NOMO-1 (cell line): Measurements from ENCODE around the gene NFATC2.
A peak's percentile ranks its signal among the peaks of the same experiment; 100 is the strongest.

ENCODE experiments used
- DNase-seq, 2 experiments: peaks; one replicate each; lab custom pipeline; 2025; ENCODE audit not compliant: unreplicated experiment in 2 of 2; lab: John Stamatoyannopoulos, UW

Gene NFATC2

GRCh38 chr20:51400051-51400926 is 142.2 kb downstream of the NFATC2 start:
- DNase-seq, result peak in 1 of 2 experiments; percentile 6

- DNase-seq, result no peak
Measured at GRCh38 chr20:51399006-51399890, 143.3 kb downstream of the NFATC2 start.

- no peak for DNase-seq
Measured at GRCh38 chr20:51398552-51398951, 144.0 kb downstream of the NFATC2 start.

- no peak for DNase-seq
Measured at GRCh38 chr20:51398083-51398482, 144.4 kb downstream of the NFATC2 start.

GRCh38 chr20:51397137-51397536 is 145.4 kb downstream of the NFATC2 start:
- DNase-seq, result no peak

- no peak for DNase-seq
Measured at GRCh38 chr20:51396365-51396909, 146.1 kb downstream of the NFATC2 start.

- no peak for DNase-seq
Measured at GRCh38 chr20:51394706-51395105, 147.8 kb downstream of the NFATC2 start.

GRCh38 chr20:51393571-51393970 is 148.9 kb downstream of the NFATC2 start:
- no peak for DNase-seq

GRCh38 chr20:51392614-51393186 is 149.8 kb downstream of the NFATC2 start:
- no peak for DNase-seq

GRCh38 chr20:51391926-51392325 is 150.6 kb downstream of the NFATC2 start:
- DNase-seq, result no peak

- DNase-seq, result no peak
Measured at GRCh38 chr20:51389543-51390264, 152.8 kb downstream of the NFATC2 start.

- no peak for DNase-seq
Measured at GRCh38 chr20:51388756-51389542, 153.6 kb downstream of the NFATC2 start.

- no peak for DNase-seq
Measured at GRCh38 chr20:51388227-51388626, 154.3 kb downstream of the NFATC2 start.

- DNase-seq, result no peak
Measured at GRCh38 chr20:51387125-51387875, 155.2 kb downstream of the NFATC2 start.

- no peak for DNase-seq
Measured at GRCh38 chr20:51386586-51386985, 155.9 kb downstream of the NFATC2 start.

GRCh38 chr20:51385646-51386530 is 156.6 kb downstream of the NFATC2 start:
- DNase-seq, result no peak

GRCh38 chr20:51384875-51385274 is 157.6 kb downstream of the NFATC2 start:
- DNase-seq, result no peak
